RWPE1 (cell line): ENCODE results near the gene MYMK.

Source experiments
- CTCF ChIA-PET: fragments of 350-600 bp; sonication (Branson Sonifier 250); formaldehyde crosslinking; extraction: SDS; loops from one replicate; lab custom pipeline; 2021; lab: Yijun Ruan, JAX
- POLR2A ChIA-PET: fragments of 400-600 bp; formaldehyde crosslinking; extraction: SDS; loops from one replicate; lab custom pipeline; 2020; ENCODE audit warnings: antibody characterized with exemption; ENCODE audit not compliant: low non-redundant PET; lab: Yijun Ruan, JAX
- DNase-seq: peaks from one replicate; pipeline ENCODE4 v3.0.0; 2012; ENCODE audit warnings: low spot score
- H3K27ac ChIP-seq: fragments of 450-650 bp; 2 replicates; pipeline ENCODE4 v1.5.1; 2017
- TF ChIP-seq, protein P1 (sequence below): fragments of 450-650 bp; conservative IDR thresholded peaks from 2 replicates; pipeline ENCODE4 v1.5.1; 2017; ENCODE audit warnings: low read depth, mild to moderate bottlenecking

Gene MYMK

GRCh38 chr9:133472753-133473378, 51.9 kb downstream of the MYMK start:
- no peak for DNase-seq
- TF ChIP-seq, protein P1, sequence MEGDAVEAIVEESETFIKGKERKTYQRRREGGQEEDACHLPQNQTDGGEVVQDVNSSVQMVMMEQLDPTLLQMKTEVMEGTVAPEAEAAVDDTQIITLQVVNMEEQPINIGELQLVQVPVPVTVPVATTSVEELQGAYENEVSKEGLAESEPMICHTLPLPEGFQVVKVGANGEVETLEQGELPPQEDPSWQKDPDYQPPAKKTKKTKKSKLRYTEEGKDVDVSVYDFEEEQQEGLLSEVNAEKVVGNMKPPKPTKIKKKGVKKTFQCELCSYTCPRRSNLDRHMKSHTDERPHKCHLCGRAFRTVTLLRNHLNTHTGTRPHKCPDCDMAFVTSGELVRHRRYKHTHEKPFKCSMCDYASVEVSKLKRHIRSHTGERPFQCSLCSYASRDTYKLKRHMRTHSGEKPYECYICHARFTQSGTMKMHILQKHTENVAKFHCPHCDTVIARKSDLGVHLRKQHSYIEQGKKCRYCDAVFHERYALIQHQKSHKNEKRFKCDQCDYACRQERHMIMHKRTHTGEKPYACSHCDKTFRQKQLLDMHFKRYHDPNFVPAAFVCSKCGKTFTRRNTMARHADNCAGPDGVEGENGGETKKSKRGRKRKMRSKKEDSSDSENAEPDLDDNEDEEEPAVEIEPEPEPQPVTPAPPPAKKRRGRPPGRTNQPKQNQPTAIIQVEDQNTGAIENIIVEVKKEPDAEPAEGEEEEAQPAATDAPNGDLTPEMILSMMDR: no peak
- ChIA-PET CTCF (interaction anchor here (0.8 to 1.6 kb wide), 2 partner anchors 12 to 14 kb away, joined by 3 to 7 read pairs; no protein-coding TSS in a partner anchor), POLR2A (no interaction called here)
- peak overlapping the region; percentile 74 for H3K27ac ChIP-seq

DNA sequence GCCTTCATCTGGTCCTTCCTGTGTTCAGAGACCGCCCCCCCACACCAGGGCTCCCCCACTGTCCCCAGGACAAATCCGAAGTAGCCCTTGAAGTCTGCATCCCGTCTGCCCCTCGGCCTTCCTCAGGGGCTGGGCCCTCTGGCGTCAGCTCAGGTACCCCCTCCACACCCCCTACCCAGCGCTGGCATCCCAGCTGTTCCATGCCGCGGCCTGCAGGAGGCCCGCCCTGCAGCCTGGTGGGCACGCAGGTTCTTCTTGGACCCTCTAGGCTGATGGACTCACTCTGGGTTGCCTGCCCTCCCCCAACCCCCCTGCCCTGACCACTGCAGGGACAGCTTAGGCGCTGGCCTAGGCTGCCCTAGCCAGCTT, 52.5 kb downstream of the MYMK start:
- ChIA-PET POLR2A (interaction anchor here (0.6 kb wide), 1 partner anchor 117 kb away, joined by 5 read pairs; no protein-coding TSS in a partner anchor), CTCF (interaction anchor here (0.6 to 1.6 kb wide), 4 partner anchors 13 to 187 kb away, joined by 3 to 7 read pairs (median 4); no protein-coding TSS in a partner anchor)
- TF ChIP-seq, protein P1: no peak
- peak overlapping the region; percentile 74 for H3K27ac ChIP-seq
- DNase-seq: no peak

GRCh38 chr9:133471551-133472276, 53.0 kb downstream of the MYMK start:
- peak overlapping the region; percentile 74 for H3K27ac ChIP-seq
- ChIA-PET CTCF (interaction anchor here (0.6 to 1.6 kb wide), 5 partner anchors 13 to 187 kb away, joined by 3 to 7 read pairs (median 4); no protein-coding TSS in a partner anchor), POLR2A (interaction anchor here (0.6 kb wide), 1 partner anchor 116 kb away, joined by 5 read pairs; no protein-coding TSS in a partner anchor)
- DNase-seq: no peak
- TF ChIP-seq, protein P1: no peak

- DNase-seq: no peak
- POLR2A ChIA-PET: no interaction called here
- CTCF ChIA-PET: interaction anchor here (0.9 kb wide), 1 partner anchor 16 kb away, joined by 5 read pairs; no protein-coding TSS in a partner anchor
- TF ChIP-seq, protein P1: no peak
- peak overlapping the region; percentile 74 for H3K27ac ChIP-seq
These were observed 53.8 kb downstream of the MYMK start for GRCh38 chr9:133470988-133471387.

DNA sequence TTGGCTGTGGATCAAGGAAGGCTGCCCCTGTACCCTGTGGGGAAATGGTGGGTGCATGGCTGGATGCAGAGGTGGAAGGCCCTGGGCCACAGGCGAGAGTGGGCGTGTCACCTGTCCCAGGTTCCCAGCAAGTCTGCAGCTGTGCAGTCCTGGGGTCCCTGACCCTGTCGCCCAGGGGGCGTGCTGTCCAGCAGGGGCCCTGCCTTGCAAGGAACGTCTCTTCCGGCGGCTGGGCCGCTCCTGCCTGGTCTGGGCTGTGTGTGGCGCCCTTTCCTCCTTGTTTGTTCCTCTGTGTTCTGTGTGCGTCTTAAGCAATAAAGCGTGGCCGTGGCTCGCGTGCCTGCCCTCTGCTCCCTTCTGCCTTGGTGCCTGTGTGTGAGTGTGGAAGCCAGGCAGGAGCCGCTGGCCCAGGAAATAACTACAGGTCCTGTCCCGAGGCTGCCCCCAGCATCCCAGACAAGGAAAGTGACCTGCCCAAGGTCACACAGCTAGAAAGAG, 54.3 kb downstream of the MYMK start:
- TF ChIP-seq, protein P1: no peak
- ChIA-PET CTCF (no interaction called here), POLR2A (no interaction called here)
- no peak for DNase-seq
- peak overlapping the region; percentile 74 for H3K27ac ChIP-seq

DNA sequence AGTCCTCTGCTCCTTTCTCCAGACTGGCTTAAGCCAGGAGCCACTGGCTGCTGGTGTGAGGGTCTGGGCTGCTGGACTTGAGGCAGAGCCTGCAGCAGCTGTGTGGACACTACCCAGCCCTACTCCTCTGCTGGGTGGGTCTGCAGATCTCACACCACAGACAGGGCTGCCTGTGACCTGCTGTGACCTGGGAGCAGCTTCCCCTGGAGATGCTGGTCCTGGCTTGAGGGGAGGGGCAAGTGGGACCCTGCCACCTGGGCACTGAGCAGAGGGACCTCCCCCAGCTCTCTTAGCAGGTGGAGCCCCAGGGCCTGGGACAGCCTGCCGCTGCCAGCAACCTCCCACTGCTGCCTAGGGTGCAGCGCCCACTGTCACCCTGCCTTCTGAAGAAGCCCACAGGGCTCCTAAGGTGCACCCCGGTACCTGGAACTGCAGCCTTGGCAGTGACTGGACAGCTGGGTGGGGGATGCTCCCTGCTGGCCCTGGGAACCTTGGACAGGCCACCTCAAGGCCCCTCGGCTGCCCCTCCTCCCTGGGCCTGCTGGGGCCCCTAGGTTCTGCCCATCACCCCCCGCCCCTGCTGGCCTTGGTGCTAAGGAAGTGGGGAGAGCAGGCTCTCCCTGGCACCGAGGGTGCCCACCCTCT, 55.9 kb downstream of the MYMK start:
- TF ChIP-seq, protein P1: no peak
- POLR2A ChIA-PET: interaction anchor here (1.8 kb wide), 1 partner anchor 9 kb away, joined by 5 read pairs; the partner anchor contains the start of gene SLC2A6
- no peak for DNase-seq
- CTCF ChIA-PET: no interaction called here
- no peak overlapping the region for H3K27ac ChIP-seq
